Right kidney (tissue), 9 donors: ENCODE measurements around the gene CDH19.
A peak's percentile ranks its signal among the peaks of the same experiment; 100 is the strongest.

Experiments used
- DNase-seq: peaks from one replicate; pipeline ENCODE4 v3.0.0-alpha.2; 2016
- long read RNA-seq, 8 donors: transcript quantifications; one replicate each; lab custom pipeline, GENCODE V29; 2026

The CDH19 gene
- long read RNA-seq, donor 1: 0 reads
- long read RNA-seq, donor 2: 0 reads
- long read RNA-seq, donor 3: 0 reads
- long read RNA-seq, donor 4: 0 reads
- long read RNA-seq, donor 5: 0 reads
- long read RNA-seq, donor 6: 0 reads
- long read RNA-seq, donor 7: 0 reads
- long read RNA-seq, donor 8: 0 reads

DNA sequence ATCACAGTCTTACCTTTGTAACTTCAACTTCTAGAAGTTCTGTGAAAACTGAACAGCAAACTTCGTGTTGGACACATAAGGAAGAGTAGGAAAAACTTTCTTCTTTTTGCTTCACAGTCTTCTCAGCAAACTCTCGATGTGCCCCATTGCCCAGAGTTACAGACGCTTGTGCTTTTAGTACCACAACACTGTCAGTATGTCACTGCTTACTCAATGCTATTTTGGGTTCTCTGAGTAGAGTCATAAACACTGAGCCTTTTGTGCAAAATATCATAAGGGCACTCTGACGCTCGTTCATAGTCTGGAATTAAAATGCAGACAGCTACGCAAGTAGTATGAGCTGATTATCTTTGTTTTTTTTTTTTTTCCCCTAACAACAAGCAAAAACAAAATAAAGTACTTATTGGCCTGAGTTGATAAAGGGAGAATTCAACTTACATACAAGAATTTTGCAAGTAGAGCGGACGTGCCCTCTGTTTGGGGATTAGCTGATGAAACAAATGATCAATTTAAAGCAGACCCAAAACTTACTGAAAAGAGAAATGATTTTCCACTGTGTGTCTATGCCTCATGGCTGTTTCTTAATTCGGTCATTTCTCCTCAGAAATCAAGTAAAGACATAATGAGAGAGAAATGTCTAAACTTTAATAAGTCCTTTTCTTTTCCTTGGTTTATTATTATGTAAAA is at the start of gene CDH19:
CDH19 (minus strand) TSS at position 150 of the 687 bp plus-strand sequence. CDS start 31,886 bp downstream, outside the sequence.
- no peak for DNase-seq

GRCh38 chr18:66647671-66648070 is 43.8 kb upstream of the CDH19 start:
- DNase-seq: no peak

DNA sequence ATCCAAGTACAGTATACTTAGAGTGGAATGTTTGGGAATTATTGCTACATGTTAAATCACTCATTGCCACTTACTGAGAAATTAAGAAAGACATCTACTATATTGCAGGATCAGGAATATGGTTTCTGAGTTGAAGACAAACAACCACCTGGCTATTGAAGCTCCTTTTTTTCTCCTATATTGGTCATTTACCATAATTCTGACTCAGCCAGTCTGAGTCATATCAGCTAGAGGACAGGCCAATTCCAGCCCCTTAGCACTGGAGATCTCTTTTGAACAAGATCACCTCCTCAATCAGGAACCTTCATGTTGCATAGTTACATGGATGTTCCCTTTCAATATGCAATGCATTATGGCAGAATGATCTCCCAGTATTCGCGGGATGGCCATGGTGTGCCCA is 42.7 kb upstream of the CDH19 start:
- DNase-seq: no peak

- DNase-seq: no peak
Measured at GRCh38 chr18:66645983-66646382, 42.1 kb upstream of the CDH19 start.

- no peak for DNase-seq
Measured at GRCh38 chr18:66641056-66641455, 37.2 kb upstream of the CDH19 start.

DNA sequence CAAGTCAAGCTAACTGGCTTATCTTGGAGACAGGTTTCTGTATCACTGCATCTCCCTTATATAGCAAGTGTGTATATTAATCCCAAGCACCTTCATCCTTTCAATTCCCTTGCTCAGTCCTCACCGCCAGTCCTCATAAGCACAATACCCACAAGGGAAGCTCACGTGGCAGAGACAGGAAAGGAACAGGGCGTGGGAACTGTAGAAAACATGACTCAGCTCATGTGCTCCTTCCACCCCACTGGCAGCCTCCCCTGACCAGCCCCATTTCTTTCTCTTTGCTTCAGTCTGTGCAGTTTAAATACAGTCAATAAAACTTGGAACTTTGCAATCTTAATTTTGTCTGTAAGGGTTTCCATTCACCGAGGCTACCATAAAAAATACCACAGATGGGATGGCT is 36.5 kb upstream of the CDH19 start:
- no peak for DNase-seq

GRCh38 chr18:66638856-66639629 is 35.2 kb upstream of the CDH19 start:
- no peak for DNase-seq

DNA sequence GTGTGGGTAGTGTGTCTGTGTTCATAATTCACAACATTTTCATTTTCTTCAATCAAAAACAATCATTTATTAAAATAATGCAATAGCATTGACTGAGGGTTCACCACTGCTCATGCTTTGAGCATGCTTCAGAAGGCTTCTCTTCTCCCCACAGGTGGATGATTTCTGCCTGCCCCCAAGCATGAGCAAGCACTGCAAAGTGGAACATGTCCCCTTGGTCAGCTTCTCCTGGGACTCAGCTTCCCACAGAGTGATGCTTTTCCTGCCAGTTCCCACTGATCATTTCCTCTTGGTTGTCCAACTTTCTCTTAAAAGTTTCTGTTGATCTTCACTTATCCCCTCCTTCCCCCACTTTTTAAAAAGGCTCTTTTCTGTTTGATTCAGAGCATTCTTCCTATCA is 31.5 kb upstream of the CDH19 start:
- DNase-seq: no peak

- no peak for DNase-seq
Measured at GRCh38 chr18:66632756-66633155, 28.9 kb upstream of the CDH19 start.

DNA sequence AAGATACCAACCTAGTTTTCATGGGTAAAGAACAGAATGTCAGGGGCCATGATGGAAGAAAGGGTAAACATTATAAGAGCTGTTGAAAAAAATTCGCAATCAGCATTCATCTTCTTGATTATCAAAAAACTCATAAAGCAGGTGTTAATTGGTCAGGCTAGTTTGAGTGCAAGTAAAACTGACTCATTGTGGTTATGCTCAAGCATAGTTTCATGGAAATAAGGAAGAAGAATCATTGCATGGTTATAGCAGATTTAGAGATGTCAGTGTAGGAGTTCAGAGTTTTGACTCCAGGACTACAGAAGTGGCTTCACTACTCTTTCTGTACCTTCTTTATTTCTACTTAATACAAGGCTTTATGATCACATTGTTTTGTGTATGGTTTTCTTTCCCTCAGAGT is 26.9 kb upstream of the CDH19 start:
- DNase-seq: no peak

GRCh38 chr18:66623821-66624220 is 19.9 kb upstream of the CDH19 start:
- no peak for DNase-seq

- DNase-seq: no peak
Measured at GRCh38 chr18:66621816-66622576, 18.1 kb upstream of the CDH19 start.

DNA sequence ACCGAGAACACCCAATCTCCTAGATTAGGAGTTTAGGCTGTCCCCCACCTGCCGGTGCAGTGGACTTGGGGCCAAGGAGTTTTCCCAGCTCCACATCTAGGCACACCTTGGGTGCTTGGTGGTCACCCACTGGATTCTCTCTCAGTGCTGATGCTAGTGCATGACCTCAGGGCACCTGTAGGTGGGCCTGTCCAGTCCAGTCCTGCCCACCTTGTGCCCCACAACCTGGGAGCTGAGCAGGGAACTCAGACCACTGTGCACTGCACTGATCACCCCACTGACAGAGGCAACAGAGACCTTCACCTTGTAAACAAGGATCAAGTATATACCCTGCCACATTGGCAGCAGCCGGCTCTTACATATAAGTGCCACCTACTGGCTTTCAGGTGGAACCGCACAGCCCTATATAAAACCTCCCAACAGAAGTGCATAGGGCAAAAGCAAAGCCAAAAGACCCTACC is 12.7 kb upstream of the CDH19 start:
- peak; percentile 1 for DNase-seq

DNA sequence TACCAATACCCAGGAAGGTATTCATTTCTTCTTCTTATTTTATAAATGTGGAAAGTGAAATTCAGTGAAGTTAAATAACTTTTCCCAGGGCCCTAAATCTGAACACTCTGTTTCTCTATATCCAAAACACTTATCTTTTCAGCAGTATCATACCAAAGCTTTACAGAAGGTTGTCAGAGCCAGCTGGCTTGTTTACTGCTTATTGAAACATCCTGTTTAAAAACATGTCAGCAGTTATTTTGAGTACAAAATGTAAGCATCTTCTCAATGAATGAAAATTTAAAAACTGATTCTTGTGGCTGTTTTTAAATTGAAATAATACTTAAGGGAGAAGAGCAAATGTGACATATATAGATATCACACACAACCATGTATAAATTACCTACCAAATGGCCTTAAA is 11.3 kb upstream of the CDH19 start:
- no peak for DNase-seq

GRCh38 chr18:66607632-66608031 is 3.7 kb upstream of the CDH19 start:
- no peak for DNase-seq

GRCh38 chr18:66601649-66602048 is 2.2 kb downstream of the CDH19 start:
- no peak for DNase-seq

- no peak for DNase-seq
Measured at GRCh38 chr18:66599190-66599589, 4.7 kb downstream of the CDH19 start.

GRCh38 chr18:66587430-66587829 is 16.5 kb downstream of the CDH19 start:
- DNase-seq: no peak

GRCh38 chr18:66582211-66582610 is 21.7 kb downstream of the CDH19 start:
- no peak for DNase-seq

DNA sequence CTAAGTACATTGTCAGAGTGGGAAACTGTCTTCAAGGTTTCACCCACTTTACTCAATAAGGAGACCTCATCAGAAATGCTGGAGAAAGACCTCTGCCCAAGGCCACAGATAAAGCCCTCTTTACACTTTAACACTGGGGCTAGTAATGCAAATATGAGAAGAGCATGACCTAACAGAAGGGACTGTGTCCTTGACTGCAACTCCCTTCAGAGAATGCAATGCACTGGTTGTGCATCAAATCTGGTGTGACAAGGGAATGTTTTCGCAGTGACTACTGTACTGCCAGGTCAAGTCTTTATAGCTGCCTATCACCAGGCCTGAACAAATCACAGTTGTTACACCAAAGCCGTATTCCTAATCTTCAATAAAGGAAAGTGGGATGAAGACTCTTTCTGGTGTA is 28.6 kb downstream of the CDH19 start:
- no peak for DNase-seq

GRCh38 chr18:66571845-66572244 is 32.0 kb downstream of the CDH19 start:
- DNase-seq: no peak

GRCh38 chr18:66566616-66567015 is 37.3 kb downstream of the CDH19 start:
- DNase-seq: no peak

DNA sequence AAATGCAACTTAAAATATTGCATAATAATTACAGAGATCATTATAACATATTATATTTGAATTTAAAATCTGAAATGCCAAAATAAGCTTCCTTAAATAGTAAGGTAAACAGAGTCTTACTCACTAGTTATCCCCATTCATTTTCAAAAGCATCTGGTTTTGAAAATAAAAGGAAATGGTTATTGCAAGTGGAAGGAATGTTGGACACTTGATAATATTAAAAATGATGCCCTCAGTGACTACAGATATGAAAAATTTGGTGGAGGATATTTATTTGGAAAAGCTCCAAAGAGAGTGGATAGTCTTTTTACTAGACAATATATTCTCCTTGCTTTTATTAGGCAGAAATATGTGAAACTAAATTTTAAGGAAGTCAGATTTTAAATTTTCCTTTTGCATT is 39.7 kb downstream of the CDH19 start:
- DNase-seq: no peak
